H1 (cell line): ENCODE data around the gene TMEM108. TPM values are rescaled to one million over a fixed set of nuclear protein-coding genes. Genes with fewer than 3 reads are reported as not detected.

ENCODE experiments used
- CTCF ChIA-PET: fragments of 300-600 bp; sonication (Branson Sonifier 250); formaldehyde crosslinking; loops from one replicate; lab custom pipeline; 2021; ENCODE audit not compliant: partially characterized antibody; lab: Charles Lee
- POLR2A ChIA-PET: fragments of 300-600 bp; sonication (Branson Sonifier 250); formaldehyde crosslinking; loops from one replicate; lab custom pipeline; 2021; ENCODE audit warnings: inconsistent platforms; ENCODE audit not compliant: partially characterized antibody; lab: Charles Lee
- DNase-seq, 2 experiments: peaks; one replicate each; pipeline versions ENCODE4 v3.0.0 to v3.0.0-alpha.2; 2010 to 2022; ENCODE audit warnings: low spot score in 2 of 2, low read depth in 1 of 2, mixed read lengths in 1 of 2
- FAIRE-seq: peaks from 2 replicates; lab custom pipeline; 2011; peaks lifted over from hg19 to GRCh38; lab: Jason Lieb, UNC
- H2AFZ ChIP-seq: 2 replicates; pipeline ENCODE4 v1.8.1; 2012; ENCODE audit warnings: low read length, inconsistent platforms
- H2AK5ac ChIP-seq: 2 replicates; pipeline ENCODE4 v1.6.1; 2013; ENCODE audit warnings: low read depth, low read length
- H2BK120ac ChIP-seq: replicated peaks from 2 replicates; pipeline ENCODE3; 2013; ENCODE audit warnings: low read depth, low read length, inconsistent platforms
- H2BK12ac ChIP-seq: 2 replicates; pipeline ENCODE4 v1.6.1; 2013; ENCODE audit warnings: low read depth, low read length
- H2BK15ac ChIP-seq: 2 replicates; pipeline ENCODE4 v1.6.1; 2013; ENCODE audit warnings: low read length
- H2BK20ac ChIP-seq: 2 replicates; pipeline ENCODE4 v1.6.1; 2013; ENCODE audit warnings: low read length
- H2BK5ac ChIP-seq: 2 replicates; pipeline ENCODE4 v1.6.1; 2013; ENCODE audit warnings: low read depth, low read length
- H3K14ac ChIP-seq: 2 replicates; pipeline ENCODE4 v1.6.1; 2013; ENCODE audit warnings: inconsistent platforms; ENCODE audit not compliant: insufficient read length
- H3K18ac ChIP-seq: 2 replicates; pipeline ENCODE4 v1.6.1; 2013; ENCODE audit warnings: low read length; ENCODE audit errors: extremely low read depth
- H3K23ac ChIP-seq: 2 replicates; pipeline ENCODE4 v1.6.1; 2013; ENCODE audit warnings: inconsistent platforms; ENCODE audit not compliant: insufficient read length
- H3K23me2 ChIP-seq: 2 replicates; pipeline ENCODE4 v1.6.1; 2013; ENCODE audit warnings: low read depth, low read length
- H3K27ac ChIP-seq: 2 replicates; pipeline ENCODE4 v1.6.1; 2011; ENCODE audit warnings: low read depth, low read length, inconsistent platforms
- H3K27me3 ChIP-seq, 4 experiments: replicated peaks in 1 of 4; 1 replicate in 1 of 4; 2 replicates in 3 of 4; pipeline versions ENCODE4 v1.6.1 to v1.8.1; 2011 to 2013; ENCODE audit warnings: low read length in 3 of 4, mild to moderate bottlenecking in 3 of 4, inconsistent platforms in 2 of 4, mixed read lengths in 2 of 4, moderate library complexity in 1 of 4; ENCODE audit not compliant: control insufficient read depth in 3 of 4, insufficient read depth in 3 of 4; ENCODE audit errors: extremely low read depth in 1 of 4
- H3K36me3 ChIP-seq, 4 experiments: 2 replicates each; pipeline versions ENCODE4 v1.6.1 to v1.8.1; 2011 to 2013; ENCODE audit warnings: mild to moderate bottlenecking in 4 of 4, low read length in 3 of 4, moderate library complexity in 2 of 4, control low read depth in 1 of 4, inconsistent platforms in 1 of 4; ENCODE audit not compliant: insufficient read depth in 4 of 4, control insufficient read depth in 2 of 4
- H3K4ac ChIP-seq: replicated peaks from 2 replicates; pipeline ENCODE3; 2013; ENCODE audit warnings: low read length, low read depth, mixed read lengths, inconsistent platforms; ENCODE audit not compliant: insufficient read length
- H3K4me1 ChIP-seq, 4 experiments: replicated peaks in 1 of 4; 1 replicate in 1 of 4; 2 replicates in 3 of 4; pipeline versions ENCODE4 v1.6.1 to v1.8.1; 2011 to 2013; ENCODE audit warnings: low read length in 3 of 4, inconsistent platforms in 2 of 4, mixed read lengths in 1 of 4; ENCODE audit not compliant: insufficient read depth in 4 of 4, control insufficient read depth in 3 of 4
- H3K4me2 ChIP-seq, 2 experiments: 2 replicates each; pipeline versions ENCODE4 v1.6.1 to v1.8.1; 2011 to 2013; ENCODE audit warnings: low read depth in 2 of 2, low read length in 2 of 2, control low read depth in 1 of 2, inconsistent platforms in 1 of 2, mild to moderate bottlenecking in 1 of 2; ENCODE audit not compliant: insufficient read depth in 1 of 2
- H3K4me3 ChIP-seq, 4 experiments: fragments of 200-600, 300-600 bp in 1 of 4; sonication (generic), shearing (Covaris generic), sonication (Bioruptor Twin) in 1 of 4; 2 replicates each; pipeline versions ENCODE4 v1.5.1 to v1.8.1; 2011 to 2016; ENCODE audit warnings: low read length in 4 of 4, low read depth in 3 of 4, control low read depth in 2 of 4, inconsistent platforms in 2 of 4, mild to moderate bottlenecking in 2 of 4, mixed read lengths in 1 of 4, moderate library complexity in 1 of 4; ENCODE audit not compliant: insufficient read depth in 2 of 4; ENCODE audit errors: extremely low read depth in 1 of 4
- H3K56ac ChIP-seq: replicated peaks from 2 replicates; pipeline ENCODE3; 2013; ENCODE audit warnings: low read depth, mild to moderate bottlenecking, mixed read lengths, low read length, inconsistent platforms; ENCODE audit not compliant: insufficient read length
- H3K79me1 ChIP-seq: 2 replicates; pipeline ENCODE4 v1.6.1; 2013; ENCODE audit warnings: low read depth, low read length, control low read depth
- H3K79me2 ChIP-seq, 2 experiments: 2 replicates each; pipeline versions ENCODE4 v1.6.1 to v1.8.1; 2012 to 2013; ENCODE audit warnings: low read length in 2 of 2, mild to moderate bottlenecking in 2 of 2, inconsistent platforms in 1 of 2; ENCODE audit not compliant: insufficient read depth in 2 of 2, control insufficient read depth in 1 of 2
- H3K9ac ChIP-seq, 4 experiments: replicated peaks in 1 of 4; 1 replicate in 1 of 4; 2 replicates in 3 of 4; pipeline versions ENCODE4 v1.6.1 to v1.8.1; 2011 to 2013; ENCODE audit warnings: low read depth in 3 of 4, low read length in 3 of 4, control low read depth in 2 of 4, mild to moderate bottlenecking in 2 of 4, moderate library complexity in 2 of 4, inconsistent platforms in 1 of 4; ENCODE audit errors: extremely low read depth in 1 of 4
- H3K9me3 ChIP-seq, 2 experiments: 2 replicates each; pipeline versions ENCODE4 v1.6.1 to v1.8.1; 2012 to 2013; ENCODE audit warnings: mild to moderate bottlenecking in 2 of 2, moderate library complexity in 2 of 2, control low read depth in 1 of 2, inconsistent platforms in 1 of 2, low read depth in 1 of 2, low read length in 1 of 2, mixed read lengths in 1 of 2; ENCODE audit not compliant: insufficient read depth in 2 of 2
- H4K20me1 ChIP-seq, 2 experiments: replicated peaks in 1 of 2; 2 replicates each; pipeline versions ENCODE3 to v1.8.1; 2011 to 2013; ENCODE audit warnings: inconsistent platforms in 2 of 2, low read length in 2 of 2, mild to moderate bottlenecking in 1 of 2; ENCODE audit not compliant: insufficient read depth in 2 of 2, control insufficient read depth in 1 of 2
- H4K5ac ChIP-seq: 2 replicates; pipeline ENCODE4 v1.6.1; 2013; ENCODE audit warnings: low read length, low read depth, mixed read lengths, inconsistent platforms; ENCODE audit not compliant: insufficient read length
- H4K8ac ChIP-seq: 2 replicates; pipeline ENCODE4 v1.8.0; 2013; ENCODE audit warnings: mild to moderate bottlenecking, moderate library complexity, low read length, inconsistent platforms; ENCODE audit not compliant: insufficient read depth; ENCODE audit errors: extremely low read depth
- H4K91ac ChIP-seq: replicated peaks from 2 replicates; pipeline ENCODE3; 2013; ENCODE audit warnings: low read length, mixed read lengths, inconsistent platforms; ENCODE audit not compliant: insufficient read length
- ASH2L ChIP-seq: fragments of 200-600, 300-600 bp; sonication (generic); IDR thresholded peaks from one replicate; pipeline ENCODE4 v1.7.1; 2017; ENCODE audit warnings: low read length
- ATF2 ChIP-seq: IDR thresholded peaks from 2 replicates; pipeline ENCODE4 v1.6.1; 2012; ENCODE audit warnings: low read length, inconsistent platforms
- HDAC2 ChIP-seq, 2 experiments: fragments of 300-600 bp in 1 of 2; sonication (generic) in 1 of 2; IDR thresholded peaks; 2 replicates each; pipeline ENCODE4 v1.6.1; 2011 to 2012; ENCODE audit warnings: low read depth in 2 of 2, low read length in 2 of 2, mild to moderate bottlenecking in 2 of 2, moderate library complexity in 2 of 2, borderline replicate concordance in 1 of 2, inconsistent platforms in 1 of 2
- HDAC6 ChIP-seq: IDR thresholded peaks from one replicate; pipeline ENCODE4 v1.7.1; 2012; ENCODE audit warnings: low read depth, mild to moderate bottlenecking, inconsistent platforms, low read length, moderate library complexity
- JUND ChIP-seq: IDR thresholded peaks from 2 replicates; pipeline ENCODE4 v1.6.1; 2011; ENCODE audit warnings: mild to moderate bottlenecking, improper control_type of control experiment, low read length
- KDM5A ChIP-seq: fragments of 200-600 bp; IDR thresholded peaks from 2 replicates; pipeline ENCODE4 v1.7.1; 2012; ENCODE audit warnings: mild to moderate bottlenecking, low read length, inconsistent platforms, mixed read lengths
- MAFK ChIP-seq: IDR thresholded peaks from 2 replicates; pipeline ENCODE4 v1.6.1; 2012; ENCODE audit warnings: low read depth, mild to moderate bottlenecking, improper control_type of control experiment, low read length
- PHF8 ChIP-seq: fragments of 200-600 bp; sonication (generic); conservative IDR thresholded peaks from 2 replicates; pipeline ENCODE4 v1.7.1; 2012; ENCODE audit warnings: low read depth, mild to moderate bottlenecking, inconsistent platforms, low read length, moderate library complexity
- POLR2AphosphoS5 ChIP-seq: IDR thresholded peaks from 2 replicates; pipeline ENCODE4 v1.6.1; 2011; ENCODE audit warnings: low read depth, low read length
- SIX5 ChIP-seq: IDR thresholded peaks from 2 replicates; pipeline ENCODE4 v1.6.1; 2011; ENCODE audit warnings: mild to moderate bottlenecking, low read depth, low read length
- SP4 ChIP-seq: IDR thresholded peaks from 2 replicates; pipeline ENCODE4 v1.6.1; 2012; ENCODE audit warnings: low read length, inconsistent platforms
- ZNF274 ChIP-seq: IDR thresholded peaks from 2 replicates; pipeline ENCODE4 v1.7.0; 2012; ENCODE audit warnings: low read length, borderline replicate concordance; ENCODE audit errors: extremely low read depth
- WGBS, 2 experiments: shearing (Covaris generic) in 1 of 2; methylation state at CpG; one replicate each; pipeline versions ENCODE4 v1.1.6 to v1.1.7; 2013 to 2015; ENCODE audit warnings: low lambda C conversion rate in 2 of 2, mixed read lengths in 2 of 2, inconsistent platforms in 1 of 2, low coverage in 1 of 2, missing lambda C conversion rate in 1 of 2; ENCODE audit not compliant: insufficient replicate concordance in 2 of 2, insufficient coverage in 1 of 2, insufficient read length in 1 of 2; ENCODE audit errors: extremely low coverage in 1 of 2, missing lambda C conversion rate in 1 of 2; 5-methylcytosine and 5-hydroxymethylcytosine counted together
- polyA plus RNA-seq, 7 experiments: library from polyadenylated mRNA; depleted of rRNA in 3 of 7; stranded (reverse) in 5 of 7; unstranded in 2 of 7; fragments of >200 nt in 5 of 7; fragments of 200-250 nt in 2 of 7; gene quantifications; 1 replicate in 5 of 7; 2 replicates in 1 of 7; 4 replicates in 1 of 7; pipeline versions ENCODE4 v1.2.1 to v1.2.3, GENCODE V29; 2011 to 2013; ENCODE audit warnings: missing spikeins in 2 of 7, mixed read lengths in 2 of 7
- total RNA-seq: library from RNA; stranded (reverse); fragmentation: NEBNext Ultra II Directional; extraction: Animal tissue kit (Norgen Biotek cat#: 25700); gene quantifications from 2 replicates; pipeline ENCODE4 v1.2.1, GENCODE V29; 2021
- TF ChIP-seq, protein P1 (sequence below): IDR thresholded peaks from 2 replicates; pipeline ENCODE4 v1.6.1; 2011; ENCODE audit warnings: low read depth, mild to moderate bottlenecking, low read length; ENCODE audit not compliant: insufficient read depth

TMEM108 gene
- total and polyA plus RNA-seq, 2 of the 8 experiments (the other 6 are each of a cell fraction or from before 2014, with no cell fraction given): 14.3 to 16.2 TPM

- H3K23me2 ChIP-seq: no peaks in the 10 kb centered on the region
- POLR2A ChIA-PET: no interaction called here
- no peak overlapping the region for H2BK5ac ChIP-seq
- H3K4ac ChIP-seq: no peak overlapping the region
- H2BK12ac ChIP-seq: no peak overlapping the region
- no peak overlapping the region for H4K91ac ChIP-seq
- H4K20me1 ChIP-seq: no peaks in the 10 kb centered on the region
- H3K23ac ChIP-seq: no peak overlapping the region
- H3K18ac ChIP-seq: no peak overlapping the region
- no peaks in the 10 kb centered on the region for H3K79me2 ChIP-seq
- CTCF ChIA-PET: interaction anchor here (1.1 kb wide), 2 partner anchors 27 to 30 kb away, joined by 3 read pairs; no protein-coding TSS in a partner anchor
- H4K8ac ChIP-seq: no peak overlapping the region
- H2BK15ac ChIP-seq: no peak overlapping the region
- FAIRE-seq (no peak), DNase-seq (no peak)
- no peak overlapping the region for H2AK5ac ChIP-seq
- no peaks in the 10 kb centered on the region for H3K36me3 ChIP-seq
- no peak overlapping the region for H3K27ac ChIP-seq
- H3K79me1 ChIP-seq: no peaks in the 10 kb centered on the region
- no peaks in the 10 kb centered on the region for H3K27me3 ChIP-seq
- H3K4me1 ChIP-seq: no peaks in the 10 kb centered on the region
- H3K9me3 ChIP-seq: no peaks in the 10 kb centered on the region
- H4K5ac ChIP-seq: no peak overlapping the region
- H3K4me2 ChIP-seq: no peak overlapping the region
- H2AFZ ChIP-seq: no peak overlapping the region
- 85% methylated on average over 4 of the region's 4 CpGs; no CpG with 5 or more reads in 1 of the 2 experiments for WGBS, 2 experiments
- no peak overlapping the region for H3K9ac ChIP-seq
- no peak overlapping the region for H3K56ac ChIP-seq
- no peak overlapping the region for H3K14ac ChIP-seq
- no peak overlapping the region for H3K4me3 ChIP-seq
- no peak overlapping the region for H2BK20ac ChIP-seq
- no peak overlapping the region for H2BK120ac ChIP-seq
- TF ChIP-seq ATF2 (no peak), SP4 (no peak), MAFK (no peak), HDAC6 (no peak), KDM5A (no peak), ZNF274 (no peak), ASH2L (no peak), JUND (no peak), HDAC2 (IDR thresholded peaks at IDR 0.05; ENCODE audit: borderline replicate concordance in 1 of 2, low read depth in 2 of 2, low read length in 2 of 2) (no peak), POLR2AphosphoS5 (no peak), PHF8 (no peak), SIX5 (no peak)
- TF ChIP-seq, protein P1, sequence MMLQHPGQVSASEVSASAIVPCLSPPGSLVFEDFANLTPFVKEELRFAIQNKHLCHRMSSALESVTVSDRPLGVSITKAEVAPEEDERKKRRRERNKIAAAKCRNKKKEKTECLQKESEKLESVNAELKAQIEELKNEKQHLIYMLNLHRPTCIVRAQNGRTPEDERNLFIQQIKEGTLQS: no peak
Observed at GRCh38 chr3:133354721-133355120, 316.5 kb downstream of the TMEM108 start.
